Tibial artery (tissue), 4 donors: Measurements from ENCODE around the gene PLEKHH1.
A peak's percentile ranks its signal among the peaks of the same experiment; 100 is the strongest.
"Not testable (repeated sequence)": the region's sequence is repeated elsewhere in the genome, so short reads cannot be mapped to it uniquely, and the experiment has no call there.

ENCODE experiments used
- DNase-seq, 2 donors: peaks; one replicate each; pipeline ENCODE4 v3.0.0-alpha.2; 2019
- H3K27ac ChIP-seq, 2 donors: fragments of 200-600 bp; sonication (generic) in 1 of 2; 1 replicate in 1 of 2; 2 replicates in 1 of 2; pipeline ENCODE4 v1.5.1; 2018 to 2019; ENCODE audit warnings: mild to moderate bottlenecking in 1 of 2
- H3K27me3 ChIP-seq, 2 donors: fragments of 200-600 bp; sonication (generic) in 1 of 2; one replicate each; pipeline versions ENCODE4 v1.5.1 to v1.6.0; 2016 to 2019
- H3K36me3 ChIP-seq, 3 donors: fragments of 200-600 bp; sonication (generic) in 2 of 3; one replicate each; pipeline ENCODE4 v1.5.1; 2016 to 2019; ENCODE audit warnings: mild to moderate bottlenecking in 2 of 3
- H3K4me1 ChIP-seq, 4 donors: fragments of 200-600 bp; sonication (generic) in 2 of 4; 1 replicate in 3 of 4; 2 replicates in 1 of 4; pipeline ENCODE4 v1.5.1; 2016 to 2019
- H3K4me3 ChIP-seq, 2 donors: fragments of 200-600 bp; sonication (generic) in 1 of 2; 1 replicate in 1 of 2; 2 replicates in 1 of 2; pipeline ENCODE4 v1.5.1; 2018 to 2019; ENCODE audit warnings: mild to moderate bottlenecking in 2 of 2
- H3K9me3 ChIP-seq, 3 donors: fragments of 200-600 bp; sonication (generic) in 1 of 3; one replicate each; pipeline ENCODE4 v1.5.1; 2016 to 2019
- intact Hi-C: fragments of 100-400 bp; cut with DNase I; formaldehyde crosslinking; loops from one replicate; pipeline ENCODE4 v1.15.0; 2023; ENCODE audit warnings: low total_unique reads
- TF ChIP-seq, protein P1 (sequence below), 2 experiments: fragments of 200-600 bp in 1 of 2; fragments of 450-650 bp in 1 of 2; IDR thresholded peaks; one replicate each; pipeline ENCODE4 v1.5.1; 2017 to 2019; ENCODE audit warnings: antibody characterized with exemption in 2 of 2, mild to moderate bottlenecking in 1 of 2, moderate library complexity in 1 of 2

PLEKHH1 gene

DNA sequence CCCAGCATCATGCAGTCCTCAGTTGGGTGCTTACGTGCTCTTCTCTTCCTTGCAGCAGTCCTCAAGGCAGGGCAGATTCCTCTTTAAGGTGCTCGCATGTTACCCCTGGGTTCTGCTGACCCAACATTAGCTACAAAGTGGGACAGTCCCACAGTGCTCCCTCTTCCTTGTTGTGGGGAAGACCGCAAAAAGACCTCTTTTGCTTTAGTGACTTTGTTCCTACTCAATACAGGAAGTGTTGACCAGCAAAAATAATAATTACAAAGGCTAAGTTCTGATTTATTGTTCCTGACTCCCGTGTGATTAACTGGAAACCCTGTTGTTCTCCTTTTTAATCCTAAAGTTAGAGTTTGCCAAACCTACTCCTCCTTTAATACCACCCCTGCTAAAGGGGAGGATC is 53.3 kb downstream of the PLEKHH1 start:
- intact Hi-C loops, result no loop called here
- no peaks in the 10 kb centered on the region for H3K9me3 ChIP-seq
- DNase-seq, result no peak
- H3K27ac ChIP-seq, result no peak overlapping the region
- no peaks in the 10 kb centered on the region for H3K4me1 ChIP-seq
- H3K36me3 ChIP-seq, result peaks cover 21 to 63% (median 33%) of the 10 kb centered on the region in 3 donors
- no peak overlapping the region for H3K4me3 ChIP-seq
- TF ChIP-seq, protein P1, sequence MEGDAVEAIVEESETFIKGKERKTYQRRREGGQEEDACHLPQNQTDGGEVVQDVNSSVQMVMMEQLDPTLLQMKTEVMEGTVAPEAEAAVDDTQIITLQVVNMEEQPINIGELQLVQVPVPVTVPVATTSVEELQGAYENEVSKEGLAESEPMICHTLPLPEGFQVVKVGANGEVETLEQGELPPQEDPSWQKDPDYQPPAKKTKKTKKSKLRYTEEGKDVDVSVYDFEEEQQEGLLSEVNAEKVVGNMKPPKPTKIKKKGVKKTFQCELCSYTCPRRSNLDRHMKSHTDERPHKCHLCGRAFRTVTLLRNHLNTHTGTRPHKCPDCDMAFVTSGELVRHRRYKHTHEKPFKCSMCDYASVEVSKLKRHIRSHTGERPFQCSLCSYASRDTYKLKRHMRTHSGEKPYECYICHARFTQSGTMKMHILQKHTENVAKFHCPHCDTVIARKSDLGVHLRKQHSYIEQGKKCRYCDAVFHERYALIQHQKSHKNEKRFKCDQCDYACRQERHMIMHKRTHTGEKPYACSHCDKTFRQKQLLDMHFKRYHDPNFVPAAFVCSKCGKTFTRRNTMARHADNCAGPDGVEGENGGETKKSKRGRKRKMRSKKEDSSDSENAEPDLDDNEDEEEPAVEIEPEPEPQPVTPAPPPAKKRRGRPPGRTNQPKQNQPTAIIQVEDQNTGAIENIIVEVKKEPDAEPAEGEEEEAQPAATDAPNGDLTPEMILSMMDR (IDR thresholded peaks at IDR 0.05), result no peak
- H3K27me3 ChIP-seq, result no peaks in the 10 kb centered on the region

DNA sequence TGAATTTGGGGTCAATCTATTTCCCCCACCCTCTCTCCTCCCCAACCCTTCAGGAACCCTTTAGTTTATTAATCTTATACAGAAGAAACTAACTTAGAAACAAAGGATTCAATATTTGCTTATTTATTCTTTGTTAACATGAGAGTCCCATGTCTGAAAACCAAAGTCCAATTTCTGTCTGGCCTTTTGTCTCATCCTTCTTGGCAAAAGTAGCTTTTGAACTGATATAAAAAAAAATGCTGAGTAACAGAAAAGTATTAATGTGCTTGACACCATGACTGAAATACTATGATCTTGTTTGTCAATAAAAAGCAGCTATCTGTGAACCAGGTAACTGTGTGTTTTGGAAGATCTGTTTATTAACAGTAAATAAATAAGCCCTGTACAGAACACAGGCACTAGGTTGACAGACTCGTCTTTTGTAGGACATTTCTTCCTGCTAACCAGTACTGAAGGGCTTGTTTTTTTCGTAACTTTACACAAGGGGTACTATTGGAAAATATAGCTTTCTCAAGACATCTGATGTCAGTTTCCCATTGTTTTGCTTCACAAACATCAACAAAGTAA is 56.2 kb downstream of the PLEKHH1 start:
- no peak for DNase-seq
- intact Hi-C loops, result no loop called here
- Histone ChIP-seq H3K27me3 (no peaks in the 10 kb centered on the region), H3K9me3 (no peaks in the 10 kb centered on the region), H3K4me1 (no peaks in the 10 kb centered on the region), H3K4me3 (no peak overlapping the region), H3K27ac (no peak overlapping the region), H3K36me3 (peaks cover 48 to 84% (median 52%) of the 10 kb centered on the region in 3 donors)
- TF ChIP-seq, protein P1 (IDR thresholded peaks at IDR 0.05), result no peak

DNA sequence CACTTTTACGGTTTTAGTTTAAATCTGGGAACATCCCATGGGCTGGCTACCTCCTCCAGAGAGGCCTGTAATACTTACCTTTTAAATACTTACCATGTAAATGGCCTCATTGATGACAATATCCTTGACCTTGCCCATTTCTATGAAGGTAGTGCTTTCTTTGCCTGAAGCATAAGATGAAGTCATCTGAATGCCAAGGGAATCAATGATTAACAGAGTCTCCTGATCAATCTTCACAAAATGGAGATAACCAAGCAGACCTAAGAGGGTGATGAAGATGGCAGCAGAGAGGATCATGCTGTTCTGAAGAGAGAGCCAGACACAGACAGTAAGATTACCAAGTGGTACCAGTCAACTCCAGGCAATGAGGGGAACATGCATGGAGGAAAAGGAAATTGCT is 60.6 kb downstream of the PLEKHH1 start:
- H3K9me3 ChIP-seq, H3K27ac ChIP-seq, H3K27me3 ChIP-seq, DNase-seq, H3K4me3 ChIP-seq, H3K4me1 ChIP-seq, intact Hi-C loops: not testable (repeated sequence)
- peaks cover 44 to 63% (median 44%) of the 10 kb centered on the region in 3 donors for H3K36me3 ChIP-seq

DNA sequence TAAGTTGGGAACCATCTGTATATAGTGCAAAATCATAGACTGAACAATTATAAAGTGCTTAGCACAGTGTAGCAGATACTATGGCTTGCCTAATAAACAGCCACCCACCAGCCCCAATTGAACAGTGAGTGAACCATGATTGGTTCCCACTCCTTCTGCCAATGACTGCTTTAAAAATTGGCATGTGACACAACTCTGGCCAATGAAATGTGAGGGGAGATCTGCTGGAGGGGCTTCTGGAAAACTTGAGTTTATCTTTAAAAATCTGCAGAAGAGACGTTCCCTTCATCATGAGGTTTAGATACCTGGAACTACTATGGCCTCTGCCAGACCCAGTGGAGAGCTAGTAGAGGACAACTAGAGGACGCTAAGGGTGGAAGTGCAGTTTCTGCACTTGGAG is 62.3 kb downstream of the PLEKHH1 start:
- intact Hi-C loops, result no loop called here
- no peaks in the 10 kb centered on the region for H3K27me3 ChIP-seq

DNA sequence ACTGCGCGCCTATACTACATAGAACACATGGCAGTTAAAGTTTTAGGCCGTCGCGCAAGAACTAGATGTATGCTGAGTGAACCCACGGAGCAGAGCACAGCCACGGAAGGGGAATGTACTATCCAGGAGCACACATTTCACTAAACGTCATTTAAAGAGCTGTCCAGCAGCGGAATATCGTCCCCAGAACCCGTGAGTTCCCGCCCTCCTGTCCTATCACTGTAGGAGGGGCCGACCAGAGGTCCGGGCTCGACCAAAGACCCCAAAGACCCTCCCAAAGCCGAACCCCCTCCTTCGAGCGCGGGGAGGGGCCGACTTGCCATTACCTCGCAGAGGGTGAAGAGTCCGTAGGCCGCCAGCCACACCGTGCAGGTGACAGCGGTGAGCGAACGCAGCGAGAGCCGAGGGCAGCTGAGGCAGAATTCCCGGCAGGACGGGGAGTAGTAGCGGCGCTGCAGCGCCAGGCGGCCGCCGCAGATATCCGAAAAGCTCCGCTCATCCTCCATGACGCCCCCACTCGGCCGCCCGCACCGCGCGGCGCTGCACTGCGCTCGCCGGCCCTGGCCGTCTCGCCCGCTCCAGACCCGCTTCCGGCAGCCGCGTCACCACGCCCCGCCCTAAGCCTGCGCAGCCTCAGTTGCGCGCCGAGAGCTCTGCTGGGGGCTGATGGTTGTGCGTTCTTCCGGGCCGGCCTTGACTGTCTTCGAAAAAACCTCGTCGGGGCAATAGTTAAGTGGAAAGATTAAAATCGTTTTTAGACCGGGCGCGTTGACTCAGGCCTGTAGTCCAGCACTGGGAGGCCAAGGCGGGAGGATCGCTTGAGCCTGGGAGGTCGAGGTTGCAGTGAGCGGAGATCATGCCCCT is 66.8 kb downstream of the PLEKHH1 start, which contains the start of gene PIGH:
Gene PIGH (minus strand): TSS at position 571 of the 864 bp plus-strand sequence. CDS start 65 bp downstream, at position 506.
- TF ChIP-seq, protein P1 (IDR thresholded peaks at IDR 0.05), result peak; percentile 50 to 56
- Histone ChIP-seq H3K36me3 (peaks cover 0 to under 1% (median 0%) of the 10 kb centered on the region in 3 donors), H3K9me3 (no peaks in the 10 kb centered on the region), H3K4me1 (peaks cover 0 to 19% (median 3%) of the 10 kb centered on the region in 4 donors), H3K27ac (peak within 1 kb of the TSS; percentile 87 to 93), H3K27me3 (no peaks in the 10 kb centered on the region), H3K4me3 (peak within 1 kb of the TSS; percentile 86 to 92)
- peak; percentile 83 to 92 for DNase-seq
- intact Hi-C loops, result no loop called here

More for the DNA sequence above, 62.3 kb downstream of the PLEKHH1 start:
- no peaks in the 10 kb centered on the region for H3K9me3 ChIP-seq
- peaks cover 29 to 46% (median 33%) of the 10 kb centered on the region in 3 donors for H3K36me3 ChIP-seq
- no peak overlapping the region for H3K27ac ChIP-seq
- DNase-seq, result no peak
- peaks cover 0 to 15% (median under 1%) of the 10 kb centered on the region in 4 donors for H3K4me1 ChIP-seq
- no peak overlapping the region for H3K4me3 ChIP-seq
- TF ChIP-seq, protein P1 (IDR thresholded peaks at IDR 0.05), result no peak

DNA sequence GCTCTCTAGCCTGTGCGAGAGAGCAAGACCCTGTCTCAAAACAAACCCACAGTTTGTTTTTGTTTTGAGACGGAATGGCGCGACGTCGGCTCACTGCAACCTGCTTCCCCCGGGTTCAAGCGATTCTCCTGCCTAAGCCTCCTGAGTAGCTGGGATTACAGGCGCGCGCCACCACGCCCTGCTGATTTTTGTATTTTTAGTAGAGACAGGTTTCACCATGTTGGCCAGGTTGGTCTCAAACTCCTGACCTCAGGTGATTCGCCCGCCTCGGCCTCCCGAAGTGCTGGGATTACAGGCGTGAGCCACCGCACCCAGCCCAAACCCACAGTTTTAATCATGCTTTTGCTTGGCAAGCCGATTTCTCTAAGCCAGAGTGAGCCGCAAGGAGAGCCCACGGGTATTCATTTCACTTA is 67.5 kb downstream of the PLEKHH1 start:
- H3K36me3 ChIP-seq, intact Hi-C loops, H3K27me3 ChIP-seq, H3K9me3 ChIP-seq, DNase-seq: not testable (repeated sequence)
- Histone ChIP-seq H3K4me1 (peaks cover 0 to 19% (median 3%) of the 10 kb centered on the region in 4 donors), H3K4me3 (peak overlapping the region; percentile 86 to 92), H3K27ac (peak overlapping the region; percentile 87 to 93)
